Osteoblast (primary cell): ENCODE measurements around the gene SERPINB6. TPM values are rescaled to one million over a fixed set of nuclear protein-coding genes. Genes with fewer than 3 reads are reported as not detected.

Experiments used
- DNase-seq: peaks from one replicate; pipeline ENCODE4 v3.0.0; 2011; ENCODE audit warnings: low spot score, mixed read lengths; ENCODE audit not compliant: insufficient read length; ENCODE audit errors: missing footprints
- H2AFZ ChIP-seq: 2 replicates; pipeline ENCODE4 v1.6.0; 2011; ENCODE audit warnings: mild to moderate bottlenecking, low read length
- H3K27ac ChIP-seq: 2 replicates; pipeline ENCODE4 v1.5.1; 2011; ENCODE audit warnings: mild to moderate bottlenecking, low read depth, low read length, moderate library complexity
- H3K27me3 ChIP-seq: 2 replicates; pipeline ENCODE4 v1.6.0; 2012; ENCODE audit warnings: mild to moderate bottlenecking, control low read depth, inconsistent platforms, low read length, moderate library complexity; ENCODE audit not compliant: insufficient read depth
- H3K36me3 ChIP-seq: 2 replicates; pipeline ENCODE4 v1.5.1; 2011; ENCODE audit warnings: mild to moderate bottlenecking, low read length, control low read depth, moderate library complexity; ENCODE audit not compliant: insufficient read depth
- H3K4me1 ChIP-seq: 2 replicates; pipeline ENCODE4 v1.5.1; 2011; ENCODE audit warnings: mild to moderate bottlenecking, low read length, control low read depth, moderate library complexity; ENCODE audit not compliant: insufficient read depth
- H3K4me2 ChIP-seq: 2 replicates; pipeline ENCODE4 v1.6.0; 2011; ENCODE audit warnings: mild to moderate bottlenecking, low read length; ENCODE audit not compliant: insufficient read depth
- H3K4me3 ChIP-seq: fragments of 200-600 bp; sonication (generic); 3 replicates; pipeline ENCODE4 v1.5.1; 2012; ENCODE audit warnings: mild to moderate bottlenecking, low read length, inconsistent platforms; ENCODE audit not compliant: insufficient read depth
- H3K79me2 ChIP-seq: 2 replicates; pipeline ENCODE4 v1.6.0; 2012; ENCODE audit warnings: mild to moderate bottlenecking, low read length, control low read depth, inconsistent platforms; ENCODE audit not compliant: insufficient read depth
- H3K9me3 ChIP-seq: 2 replicates; pipeline ENCODE4 v1.5.1; 2011; ENCODE audit warnings: low read depth, low read length, control low read depth
- H4K20me1 ChIP-seq: 2 replicates; pipeline ENCODE4 v1.6.0; 2012; ENCODE audit warnings: mild to moderate bottlenecking, low read length, control low read depth; ENCODE audit not compliant: insufficient read depth
- CTCF ChIP-seq: IDR thresholded peaks from 2 replicates; pipeline ENCODE4 v1.5.1; 2011; ENCODE audit warnings: mild to moderate bottlenecking, low read depth, low read length, moderate library complexity; ENCODE audit errors: extremely low read depth
- total RNA-seq: library from RNA; depleted of rRNA; stranded (reverse); fragments of >200 nt; gene quantifications from 2 replicates; pipeline ENCODE4 v1.2.3, GENCODE V29; 2012

Gene SERPINB6
- total RNA-seq, 1 donor = 83.2 TPM

GRCh38 chr6:2958776-2959175 is 12.6 kb downstream of the SERPINB6 start:
- no peaks in the 10 kb centered on the region for H3K9me3 ChIP-seq
- H3K36me3 ChIP-seq = peaks cover 32% of the 10 kb centered on the region
- no peak overlapping the region for H3K4me3 ChIP-seq
- H3K27me3 ChIP-seq = no peaks in the 10 kb centered on the region
- TF ChIP-seq CTCF = no peak
- no peak for DNase-seq
- H3K4me1 ChIP-seq = peaks cover 30% of the 10 kb centered on the region
- H2AFZ ChIP-seq = no peak overlapping the region
- H3K4me2 ChIP-seq = no peak overlapping the region
- peaks cover 5% of the 10 kb centered on the region for H4K20me1 ChIP-seq
- peaks cover 75% of the 10 kb centered on the region for H3K79me2 ChIP-seq
- no peak overlapping the region for H3K27ac ChIP-seq

- Histone ChIP-seq H2AFZ (no peak overlapping the region), H3K9me3 (no peaks in the 10 kb centered on the region), H3K27me3 (no peaks in the 10 kb centered on the region), H3K4me1 (peaks cover 30% of the 10 kb centered on the region), H3K27ac (no peak overlapping the region), H3K36me3 (peaks cover 33% of the 10 kb centered on the region), H3K4me3 (no peak overlapping the region), H3K4me2 (no peak overlapping the region), H3K79me2 (peaks cover 72% of the 10 kb centered on the region), H4K20me1 (peaks cover 5% of the 10 kb centered on the region)
- DNase-seq = no peak
- no peak for TF ChIP-seq CTCF
Observed at GRCh38 chr6:2958331-2958711, 13.0 kb downstream of the SERPINB6 start.

- Histone ChIP-seq H3K4me3 (no peak overlapping the region), H2AFZ (no peak overlapping the region), H3K4me2 (no peak overlapping the region), H3K27ac (no peak overlapping the region), H3K27me3 (no peaks in the 10 kb centered on the region), H3K4me1 (peaks cover 34% of the 10 kb centered on the region), H3K79me2 (peaks cover 69% of the 10 kb centered on the region), H4K20me1 (peaks cover 5% of the 10 kb centered on the region), H3K36me3 (peaks cover 37% of the 10 kb centered on the region), H3K9me3 (no peaks in the 10 kb centered on the region)
- no peak for DNase-seq
- TF ChIP-seq CTCF = no peak
Observed at GRCh38 chr6:2957696-2958330, 13.6 kb downstream of the SERPINB6 start.

- TF ChIP-seq CTCF = no peak
- Histone ChIP-seq H3K4me3 (no peak overlapping the region), H3K79me2 (peaks cover 62% of the 10 kb centered on the region), H3K27ac (no peak overlapping the region), H3K9me3 (no peaks in the 10 kb centered on the region), H2AFZ (no peak overlapping the region), H3K36me3 (peaks cover 37% of the 10 kb centered on the region), H4K20me1 (peaks cover 5% of the 10 kb centered on the region), H3K4me2 (no peak overlapping the region), H3K27me3 (no peaks in the 10 kb centered on the region), H3K4me1 (peaks cover 37% of the 10 kb centered on the region)
- DNase-seq = peak; percentile 64
Observed at GRCh38 chr6:2956930-2957685, 14.3 kb downstream of the SERPINB6 start.
